Endothelial cell of umbilical vein (primary cell): ENCODE measurements around the gene ACHE. TPM values are rescaled to one million over a fixed set of nuclear protein-coding genes. Genes with fewer than 3 reads are reported as not detected.

ENCODE experiments used
- BruUV-seq: library from RNA; stranded (reverse); fragments of 400-500 nt; replicated peaks from 2 replicates; lab custom pipeline; 2021; lab: Mats Ljungman, UMichigan
- CTCF ChIA-PET: fragments of 300-600, 350-600 bp; sonication (Branson Sonifier 250); formaldehyde crosslinking; loops from one replicate; lab custom pipeline; 2021; ENCODE audit warnings: antibody characterized with exemption, inconsistent platforms; lab: Charles Lee
- POLR2A ChIA-PET: fragments of 300-600, 350-600 bp; sonication (Branson Sonifier 250); formaldehyde crosslinking; loops from one replicate; lab custom pipeline; 2021; ENCODE audit warnings: antibody characterized with exemption, inconsistent platforms; lab: Charles Lee
- DNase-seq: peaks from one replicate; pipeline ENCODE4 v3.0.0-alpha.2; 2011; ENCODE audit warnings: low read depth, low spot score
- FAIRE-seq: peaks from 2 replicates; lab custom pipeline; 2011; peaks lifted over from hg19 to GRCh38; lab: Jason Lieb, UNC
- H2AFZ ChIP-seq: 2 replicates; pipeline ENCODE4 v1.6.0; 2012; ENCODE audit warnings: low read depth, low read length, control low read depth, inconsistent platforms
- H3K27ac ChIP-seq: 2 replicates; pipeline ENCODE4 v1.5.1; 2011; ENCODE audit warnings: low read depth, mild to moderate bottlenecking, control low read depth, low read length, moderate library complexity; ENCODE audit not compliant: insufficient read depth
- H3K27me3 ChIP-seq, 2 experiments: 2 replicates each; pipeline versions ENCODE4 v1.6.0 to v1.6.1; 2011; ENCODE audit warnings: low read length in 2 of 2, mixed read lengths in 1 of 2; ENCODE audit not compliant: control insufficient read depth in 2 of 2, insufficient read depth in 2 of 2
- H3K36me3 ChIP-seq, 2 experiments: 2 replicates in 1 of 2; 3 replicates in 1 of 2; pipeline ENCODE4 v1.5.1; 2011; ENCODE audit warnings: low read length in 2 of 2, mild to moderate bottlenecking in 1 of 2, moderate library complexity in 1 of 2; ENCODE audit not compliant: control insufficient read depth in 2 of 2, insufficient read depth in 2 of 2; ENCODE audit errors: extremely low read depth in 1 of 2
- H3K4me1 ChIP-seq: 3 replicates; pipeline ENCODE4 v1.5.1; 2011; ENCODE audit warnings: mild to moderate bottlenecking, low read length; ENCODE audit not compliant: control insufficient read depth, insufficient read depth; ENCODE audit errors: extremely low read depth
- H3K4me2 ChIP-seq: 2 replicates; pipeline ENCODE4 v1.6.1; 2011; ENCODE audit warnings: low read length, control low read depth, mixed read lengths; ENCODE audit not compliant: insufficient read depth
- H3K4me3 ChIP-seq, 3 experiments: fragments of 200-600 bp in 1 of 3; sonication (generic), shearing (Covaris generic) in 1 of 3; replicated peaks in 1 of 3; 2 replicates each; pipeline ENCODE4 v1.5.1; 2011 to 2016; ENCODE audit warnings: control low read depth in 3 of 3, low read length in 3 of 3, mild to moderate bottlenecking in 2 of 3, inconsistent platforms in 1 of 3, low read depth in 1 of 3, moderate library complexity in 1 of 3; ENCODE audit not compliant: insufficient read depth in 1 of 3
- H3K79me2 ChIP-seq: 2 replicates; pipeline ENCODE4 v1.6.0; 2012; ENCODE audit warnings: low read length, inconsistent platforms; ENCODE audit not compliant: control insufficient read depth, insufficient read depth
- H3K9ac ChIP-seq: replicated peaks from 2 replicates; pipeline ENCODE3; 2011; ENCODE audit warnings: low read length, control low read depth; ENCODE audit not compliant: insufficient read depth; ENCODE audit errors: extremely low read depth
- H3K9me1 ChIP-seq: replicated peaks from 3 replicates; pipeline ENCODE4 v1.6.0; 2011; ENCODE audit warnings: mild to moderate bottlenecking, low read length; ENCODE audit not compliant: control insufficient read depth, insufficient read depth; ENCODE audit errors: extremely low read depth
- H3K9me3 ChIP-seq: replicated peaks from 2 replicates; pipeline ENCODE4 v1.5.1; 2012; ENCODE audit warnings: low read length, inconsistent platforms; ENCODE audit not compliant: control insufficient read depth, insufficient read depth
- H4K20me1 ChIP-seq: replicated peaks from 2 replicates; pipeline ENCODE3; 2011; ENCODE audit warnings: mild to moderate bottlenecking, low read length; ENCODE audit not compliant: control insufficient read depth, insufficient read depth; ENCODE audit errors: extremely low read depth
- CTCF ChIP-seq, 2 donors: IDR thresholded peaks; 1 replicate in 1 of 2; 2 replicates in 1 of 2; pipeline ENCODE4 v1.5.1; 2011; ENCODE audit warnings: low read length in 2 of 2, mild to moderate bottlenecking in 2 of 2, moderate library complexity in 2 of 2, control low read depth in 1 of 2, inconsistent platforms in 1 of 2, low read depth in 1 of 2; ENCODE audit not compliant: insufficient read depth in 1 of 2; ENCODE audit errors: extremely low read depth in 1 of 2
- JUN ChIP-seq: IDR thresholded peaks from 2 replicates; pipeline ENCODE4 v1.6.1; 2011; ENCODE audit warnings: borderline replicate concordance, low read depth; ENCODE audit not compliant: insufficient read length, insufficient read depth
- MYC ChIP-seq: IDR thresholded peaks from one replicate; pipeline ENCODE4 v1.6.1; 2011; ENCODE audit warnings: mild to moderate bottlenecking, low read depth, low read length
- dilution Hi-C: fragments of 300-500 bp; cut with MboI; formaldehyde crosslinking; loops from one replicate; pipeline ENCODE4 v1.15.0; 2019; ENCODE audit warnings: low sequenced_read_pairs; ENCODE audit not compliant: extremely low pct_ligation_motif_present
- intact Hi-C: fragments of 100-400 bp; cut with micrococcal nuclease; formaldehyde crosslinking; loops from one replicate; pipeline ENCODE4 v1.10.0; 2022
- polyA plus RNA-seq, 4 experiments: library from polyadenylated mRNA; depleted of rRNA in 3 of 4; stranded (reverse) in 3 of 4; unstranded in 1 of 4; fragments of >200 nt; gene quantifications; 2 replicates each; pipeline versions ENCODE4 v1.2.1 to v1.2.3, GENCODE V29; 2011 to 2012; ENCODE audit warnings: missing spikeins in 1 of 4
- total RNA-seq: library from RNA; stranded (reverse); gene quantifications from 2 replicates; pipeline ENCODE4 v1.2.3, GENCODE V29; 2021
- TF ChIP-seq, protein P1 (sequence below): IDR thresholded peaks from 2 replicates; pipeline ENCODE4 v1.6.1; 2011; ENCODE audit not compliant: insufficient read depth, insufficient read length

ACHE gene
- total and polyA plus RNA-seq, 2 donors (not counting 3 experiments of a cell fraction or from before 2014, with no cell fraction given), result 0.18 to 0.28 TPM

- dilution Hi-C loops, result no loop called here
- peaks cover 46% of the 10 kb centered on the region for H3K79me2 ChIP-seq
- H3K9me1 ChIP-seq, result no peaks in the 10 kb centered on the region
- no peaks in the 10 kb centered on the region for H3K27me3 ChIP-seq
- POLR2A ChIA-PET, result interaction anchor here (0.6 kb wide), 1 partner anchor 269 kb away, joined by 3 read pairs; no protein-coding TSS in a partner anchor
- H3K4me2 ChIP-seq, result peak overlapping the region; percentile 88
- peak overlapping the region in 2 of 3 experiments; percentile 59 to 79 for H3K4me3 ChIP-seq
- CTCF ChIA-PET, result no interaction called here
- peak overlapping the region; percentile 87 for H2AFZ ChIP-seq
- no TSS peak for BruUV-seq
- intact Hi-C loops, result loop anchor here (2.0 kb wide), 1 partner anchor 21 kb away; the partner anchor contains the start of gene SLC12A9
- peaks cover 17 to 20% of the 10 kb centered on the region in 2 experiments for H3K36me3 ChIP-seq
- no peak for TF ChIP-seq JUN
- no peak for TF ChIP-seq CTCF (IDR thresholded peaks at IDR 0.05; ENCODE audit: extremely low read depth in 1 of 2, insufficient read depth in 1 of 2, low read depth in 1 of 2, low read length in 2 of 2)
- TF ChIP-seq, protein P1, sequence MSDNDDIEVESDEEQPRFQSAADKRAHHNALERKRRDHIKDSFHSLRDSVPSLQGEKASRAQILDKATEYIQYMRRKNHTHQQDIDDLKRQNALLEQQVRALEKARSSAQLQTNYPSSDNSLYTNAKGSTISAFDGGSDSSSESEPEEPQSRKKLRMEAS, result no peak
- no peak for TF ChIP-seq MYC
- H3K9me3 ChIP-seq, result no peaks in the 10 kb centered on the region
- peak overlapping the region; percentile 93 for H3K9ac ChIP-seq
- H4K20me1 ChIP-seq, result no peaks in the 10 kb centered on the region
- no peak for FAIRE-seq
- H3K4me1 ChIP-seq, result peaks cover 19% of the 10 kb centered on the region
- peak overlapping the region; percentile 89 for H3K27ac ChIP-seq
- DNase-seq, result no peak
Measured at GRCh38 chr7:100874300-100874576, 21.4 kb downstream of the ACHE start.
